ENCODE results near the gene EBF4.
"Not testable (repeated sequence)": the region's sequence is repeated elsewhere in the genome, so short reads cannot be mapped to it uniquely, and the experiment has no call there.

EBF4 gene

GRCh38 chr20:2659547-2659946, 33.0 kb upstream of the EBF4 start:
- H3K9me3 Mint-ChIP-seq = no peaks in the 10 kb centered on the region
- H3K4me3 Mint-ChIP-seq = no peak overlapping the region
- no peak for DNase-seq (ENCODE audit: low spot score in 2 of 2)
- H3K4me1 Mint-ChIP-seq = peaks cover 66% of the 10 kb centered on the region
- H3K27ac Mint-ChIP-seq = peak overlapping the region; percentile 40
- H3K36me3 Mint-ChIP-seq = peaks cover 94% of the 10 kb centered on the region
- no peak for ATAC-seq

- Mint-ChIP-seq H3K9me3 (no peaks in the 10 kb centered on the region), H3K27ac (peak overlapping the region; percentile 94), H3K36me3 (peaks cover 56% of the 10 kb centered on the region), H3K4me1 (peaks cover 43% of the 10 kb centered on the region), H3K4me3 (peak overlapping the region; percentile 79)
- no peak for ATAC-seq
- DNase-seq (ENCODE audit: low spot score in 2 of 2) = no peak
Observed at GRCh38 chr20:2663364-2663886, 29.2 kb upstream of the EBF4 start.

GRCh38 chr20:2663887-2664719, 28.5 kb upstream of the EBF4 start, which contains the start of gene IDH3B:
TSS of gene IDH3B (minus strand) at chr20:2664216. CDS start at chr20:2664188, 28 bp downstream.
- Mint-ChIP-seq H3K36me3 (peaks cover 49% of the 10 kb centered on the region), H3K27ac (peak within 1 kb of the TSS; percentile 94)

GRCh38 chr20:2671977-2672376, 20.6 kb upstream of the EBF4 start:
- Mint-ChIP-seq H3K9me3 (no peaks in the 10 kb centered on the region), H3K4me1 (no peaks in the 10 kb centered on the region), H3K27ac (no peak overlapping the region), H3K4me3 (no peak overlapping the region), H3K36me3 (no peaks in the 10 kb centered on the region)
- DNase-seq (ENCODE audit: low spot score in 2 of 2) (no peak), ATAC-seq (peak; percentile 53)

More at GRCh38 chr20:2663887-2664719, 28.5 kb upstream of the EBF4 start, which contains the start of gene IDH3B:
- DNase-seq (ENCODE audit: low spot score in 2 of 2) = peak; percentile 81 to 93
- no peaks in the 10 kb centered on the region for H3K9me3 Mint-ChIP-seq
- H3K4me1 Mint-ChIP-seq = peaks cover 36% of the 10 kb centered on the region
- ATAC-seq = peak; percentile 96
- peak within 1 kb of the TSS; percentile 79 for H3K4me3 Mint-ChIP-seq

- Mint-ChIP-seq H3K36me3 (no peaks in the 10 kb centered on the region), H3K4me1 (no peaks in the 10 kb centered on the region), H3K27ac (no peak overlapping the region), H3K9me3 (no peaks in the 10 kb centered on the region), H3K4me3 (no peak overlapping the region)
- DNase-seq (ENCODE audit: low spot score in 2 of 2) = no peak
- peak; percentile 72 for ATAC-seq
Observed at GRCh38 chr20:2672446-2672845, 20.1 kb upstream of the EBF4 start.

- Mint-ChIP-seq H3K36me3 (no peaks in the 10 kb centered on the region), H3K27ac (no peak overlapping the region), H3K4me1 (no peaks in the 10 kb centered on the region), H3K9me3 (no peaks in the 10 kb centered on the region), H3K4me3 (no peak overlapping the region)
- ATAC-seq = no peak
- no peak for DNase-seq (ENCODE audit: low spot score in 2 of 2)
Observed at GRCh38 chr20:2673453-2673852, 19.1 kb upstream of the EBF4 start.

DNA sequence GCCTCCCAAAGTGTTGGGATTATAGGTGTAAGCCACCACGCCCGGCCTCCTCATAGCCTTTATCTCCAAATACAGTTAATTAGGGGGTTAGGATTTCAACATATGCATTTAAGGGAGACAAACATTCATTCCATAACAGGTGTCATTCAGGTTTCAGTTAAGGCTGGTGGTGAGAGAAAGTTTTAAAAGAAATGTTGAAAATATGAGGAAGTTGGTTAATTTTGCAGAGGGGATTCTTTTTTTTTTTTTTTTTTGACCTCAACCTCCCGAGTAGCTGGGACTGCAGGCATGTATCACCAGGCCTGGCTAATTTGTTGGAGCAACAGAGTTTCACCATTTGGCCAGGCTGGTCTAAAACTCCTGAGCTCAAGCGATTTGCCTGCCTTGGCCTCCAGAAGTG, 12.5 kb upstream of the EBF4 start:
- Mint-ChIP-seq H3K9me3 (no peaks in the 10 kb centered on the region), H3K4me3 (no peak overlapping the region), H3K36me3 (no peaks in the 10 kb centered on the region), H3K27ac (no peak overlapping the region), H3K4me1 (no peaks in the 10 kb centered on the region)
- ATAC-seq = no peak
- DNase-seq (ENCODE audit: low spot score in 2 of 2) = no peak

DNA sequence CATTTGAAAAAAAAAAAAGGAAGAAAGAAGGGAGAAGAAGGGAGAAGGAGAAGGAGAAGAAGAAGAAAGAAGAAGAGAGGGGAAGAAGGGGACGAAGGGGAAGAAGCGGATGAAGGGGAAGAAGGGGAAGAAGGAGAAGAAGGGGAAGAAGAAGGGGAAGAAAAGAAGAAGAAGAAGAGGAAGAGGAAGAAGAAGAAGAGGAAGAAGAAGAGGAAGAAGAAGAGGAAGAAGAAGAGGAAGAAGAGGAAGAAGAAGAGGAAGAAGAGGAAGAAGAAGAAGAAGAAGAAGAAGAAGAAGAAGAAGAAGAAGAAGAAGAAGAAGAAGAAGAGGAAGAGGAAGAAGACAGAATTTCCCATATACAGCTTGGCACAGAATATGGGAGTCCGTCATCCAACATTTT, 10.5 kb upstream of the EBF4 start:
- DNase-seq (ENCODE audit: low spot score in 2 of 2); H3K27ac Mint-ChIP-seq; H3K9me3 Mint-ChIP-seq; H3K36me3 Mint-ChIP-seq; ATAC-seq; H3K4me1 Mint-ChIP-seq; H3K4me3 Mint-ChIP-seq: not testable (repeated sequence)

- not testable (repeated sequence) for H3K27ac Mint-ChIP-seq; H3K4me3 Mint-ChIP-seq; DNase-seq (ENCODE audit: low spot score in 2 of 2); ATAC-seq; H3K36me3 Mint-ChIP-seq; H3K9me3 Mint-ChIP-seq
- H3K4me1 Mint-ChIP-seq = peaks cover 13% of the 10 kb centered on the region
Observed at GRCh38 chr20:2684817-2685216, 7.8 kb upstream of the EBF4 start.

DNA sequence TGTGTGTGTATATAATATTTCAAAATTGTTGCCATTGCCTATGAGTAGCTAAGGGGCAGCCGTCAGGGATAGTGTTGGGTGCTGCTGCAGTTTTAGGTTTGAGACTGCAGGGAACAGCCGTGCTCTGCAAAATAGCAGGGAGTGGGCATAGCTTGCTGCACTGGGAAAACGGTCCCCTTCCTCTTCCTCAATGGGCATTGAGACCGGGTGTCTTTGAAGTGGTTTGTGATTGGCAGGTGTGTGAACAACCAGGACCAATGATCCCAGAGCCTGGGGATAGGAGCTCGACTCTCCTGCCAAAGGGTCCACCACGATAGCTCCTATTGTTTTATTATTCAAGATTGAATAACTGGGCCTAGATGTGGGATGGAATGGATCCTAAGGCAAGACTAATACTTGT, 5.1 kb upstream of the EBF4 start:
- DNase-seq (ENCODE audit: low spot score in 2 of 2) (no peak), ATAC-seq (no peak)
- H3K4me1 Mint-ChIP-seq = peaks cover 30% of the 10 kb centered on the region
- peaks cover 9% of the 10 kb centered on the region for H3K36me3 Mint-ChIP-seq
- H3K4me3 Mint-ChIP-seq = peak overlapping the region; percentile 36
- H3K27ac Mint-ChIP-seq = peak overlapping the region; percentile 45
- H3K9me3 Mint-ChIP-seq = no peaks in the 10 kb centered on the region

- DNase-seq (ENCODE audit: low spot score in 2 of 2) = peak; percentile 71 to 87
- Mint-ChIP-seq H3K9me3 (no peaks in the 10 kb centered on the region), H3K36me3 (peaks cover 9% of the 10 kb centered on the region), H3K4me3 (peak overlapping the region; percentile 36), H3K27ac (peak overlapping the region; percentile 45), H3K4me1 (peaks cover 30% of the 10 kb centered on the region)
- peak; percentile 90 for ATAC-seq
Observed at GRCh38 chr20:2688041-2688591, 4.5 kb upstream of the EBF4 start.

GRCh38 chr20:2690213-2690612, 2.4 kb upstream of the EBF4 start:
- H3K9me3 Mint-ChIP-seq = no peaks in the 10 kb centered on the region
- H3K4me3 Mint-ChIP-seq = no peak overlapping the region

GRCh38 chr20:2690718-2691117, 1.9 kb upstream of the EBF4 start:
- no peak overlapping the region for H3K27ac Mint-ChIP-seq
- peak overlapping the region; percentile 89 for H3K4me3 Mint-ChIP-seq
- H3K9me3 Mint-ChIP-seq = no peaks in the 10 kb centered on the region
- no peak for ATAC-seq
- no peak for DNase-seq (ENCODE audit: low spot score in 2 of 2)
- peaks cover 30% of the 10 kb centered on the region for H3K4me1 Mint-ChIP-seq
- H3K36me3 Mint-ChIP-seq = peaks cover 9% of the 10 kb centered on the region

More at GRCh38 chr20:2690213-2690612, 2.4 kb upstream of the EBF4 start:
- peaks cover 9% of the 10 kb centered on the region for H3K36me3 Mint-ChIP-seq
- ATAC-seq (no peak), DNase-seq (ENCODE audit: low spot score in 2 of 2) (no peak)
- H3K4me1 Mint-ChIP-seq = peaks cover 30% of the 10 kb centered on the region
- H3K27ac Mint-ChIP-seq = peak overlapping the region; percentile 18

DNA sequence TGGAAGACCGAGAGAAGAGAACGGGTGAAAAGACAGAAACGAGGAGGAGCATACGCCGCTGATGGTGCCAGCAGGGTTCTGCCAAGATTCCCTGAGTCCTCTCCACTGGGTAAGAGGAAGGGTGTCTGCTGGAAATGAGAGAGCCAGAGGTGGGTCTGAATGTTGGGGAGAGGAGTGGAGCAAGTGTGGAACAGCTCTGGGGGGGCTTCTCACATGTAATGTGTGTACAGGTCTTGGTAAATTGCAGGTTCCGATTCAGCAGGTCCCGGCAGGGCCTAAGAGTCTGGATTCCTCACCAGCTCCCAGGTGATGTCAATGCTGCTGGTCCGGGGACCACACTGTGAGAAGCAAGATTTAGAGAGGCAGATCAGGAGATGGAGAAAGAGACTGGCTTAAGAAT, 1.5 kb upstream of the EBF4 start:
- Mint-ChIP-seq H3K27ac (no peak overlapping the region), H3K4me1 (peaks cover 30% of the 10 kb centered on the region), H3K9me3 (no peaks in the 10 kb centered on the region), H3K36me3 (peaks cover 9% of the 10 kb centered on the region), H3K4me3 (peak overlapping the region; percentile 89)
- DNase-seq (ENCODE audit: low spot score in 2 of 2) (no peak), ATAC-seq (no peak)

GRCh38 chr20:2691663-2692035, 931 bp upstream of the EBF4 start:
- H3K4me1 Mint-ChIP-seq = peaks cover 30% of the 10 kb centered on the region
- ATAC-seq (no peak), DNase-seq (ENCODE audit: low spot score in 2 of 2) (no peak)
- H3K27ac Mint-ChIP-seq = peak overlapping the region; percentile 38
- no peaks in the 10 kb centered on the region for H3K9me3 Mint-ChIP-seq
- peak overlapping the region; percentile 89 for H3K4me3 Mint-ChIP-seq
- peaks cover 9% of the 10 kb centered on the region for H3K36me3 Mint-ChIP-seq

DNA sequence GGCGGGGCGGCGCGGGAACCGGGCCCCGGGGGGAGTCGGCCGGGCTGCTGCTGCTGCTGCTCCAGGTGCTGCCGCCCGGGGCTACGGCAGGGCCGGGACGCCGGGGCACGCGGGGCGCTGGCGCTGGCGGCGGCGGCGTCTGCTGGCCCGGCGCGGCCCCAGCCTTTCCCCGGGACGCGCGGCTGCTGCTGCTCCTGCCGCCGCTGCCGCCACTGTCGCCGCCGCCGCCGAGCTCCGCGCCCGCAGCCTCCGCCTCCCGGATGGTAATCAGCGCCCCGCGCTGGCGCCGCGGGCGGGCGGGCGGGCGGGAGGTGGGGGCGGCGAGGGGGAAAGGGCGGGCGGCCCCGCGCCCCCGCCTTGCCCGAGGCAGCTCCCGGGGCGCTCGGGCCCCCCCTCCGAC, 306 bp downstream of the EBF4 start:
- Mint-ChIP-seq H3K4me3 (no peak overlapping the region), H3K4me1 (peaks cover 25% of the 10 kb centered on the region), H3K36me3 (peaks cover 9% of the 10 kb centered on the region), H3K9me3 (no peaks in the 10 kb centered on the region), H3K27ac (no peak overlapping the region)
- DNase-seq (ENCODE audit: low spot score in 2 of 2) (no peak), ATAC-seq (peak; percentile 2)
